ENCODE results near the gene TMPRSS3.

Gene TMPRSS3

GRCh38 chr21:42344631-42345030, 51.2 kb downstream of the TMPRSS3 start:
- TF ChIP-seq CTCF (IDR thresholded peaks at IDR 0.05), result no peak

GRCh38 chr21:42343963-42344510, 51.8 kb downstream of the TMPRSS3 start:
- no peak for TF ChIP-seq CTCF (IDR thresholded peaks at IDR 0.05)

GRCh38 chr21:42343556-42343955, 52.3 kb downstream of the TMPRSS3 start:
- no peak for TF ChIP-seq CTCF (IDR thresholded peaks at IDR 0.05)

- no peak for TF ChIP-seq CTCF (IDR thresholded peaks at IDR 0.05)
These were observed 52.8 kb downstream of the TMPRSS3 start for GRCh38 chr21:42343101-42343500.

- TF ChIP-seq CTCF (IDR thresholded peaks at IDR 0.05), result no peak
These were observed 53.9 kb downstream of the TMPRSS3 start for GRCh38 chr21:42341776-42342542.

- TF ChIP-seq CTCF (IDR thresholded peaks at IDR 0.05), result no peak
These were observed 55.4 kb downstream of the TMPRSS3 start for GRCh38 chr21:42340187-42341050.

- no peak for TF ChIP-seq CTCF (IDR thresholded peaks at IDR 0.05)
These were observed 56.8 kb downstream of the TMPRSS3 start for GRCh38 chr21:42338729-42339715.
